WI38 (cell line): ENCODE results near the gene TMEM9.

ENCODE experiments used
- H3K4me3 ChIP-seq: 2 replicates; pipeline ENCODE4 v1.5.1; 2011; ENCODE audit warnings: low read depth, mild to moderate bottlenecking, control low read depth, low read length
- CTCF ChIP-seq: IDR thresholded peaks from 2 replicates; pipeline ENCODE4 v1.5.1; 2012; ENCODE audit warnings: low read depth, mild to moderate bottlenecking, control low read depth, low read length

Gene TMEM9

DNA sequence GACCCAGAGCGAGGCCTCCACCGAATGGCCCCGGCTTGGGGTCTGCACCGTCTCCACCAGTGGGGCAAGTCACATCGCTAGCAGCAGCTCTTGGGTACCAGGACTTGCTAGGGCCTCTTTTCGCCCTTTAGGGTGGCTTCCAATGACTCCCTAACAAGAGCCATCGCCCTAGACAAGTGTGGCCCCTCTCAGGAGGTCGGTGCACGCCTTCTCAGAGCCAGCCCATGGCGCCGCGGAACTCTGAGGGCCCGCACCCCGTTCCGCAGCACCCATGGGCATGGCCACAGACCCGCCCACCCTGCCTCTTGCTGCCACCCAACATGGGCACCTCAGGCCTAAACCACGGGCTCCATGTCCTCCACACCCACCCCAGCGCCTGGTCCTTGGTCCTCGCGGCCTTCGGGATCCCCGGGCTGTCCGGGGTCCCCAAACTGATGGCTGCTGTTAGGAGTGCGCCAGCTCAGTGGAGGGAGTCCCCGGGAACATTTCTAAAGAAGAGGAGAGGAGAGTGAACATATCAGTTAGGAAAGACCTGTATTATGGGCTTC, 38.8 kb downstream of the TMEM9 start:
- TF ChIP-seq CTCF, result no peak
- no peak overlapping the region for H3K4me3 ChIP-seq

GRCh38 chr1:201114245-201115131, 39.8 kb downstream of the TMEM9 start:
- peak; percentile 73 for TF ChIP-seq CTCF
- peak overlapping the region; percentile 57 for H3K4me3 ChIP-seq

GRCh38 chr1:201113451-201114244, 40.6 kb downstream of the TMEM9 start:
- TF ChIP-seq CTCF, result no peak
- peak overlapping the region; percentile 57 for H3K4me3 ChIP-seq

GRCh38 chr1:201112926-201113325, 41.3 kb downstream of the TMEM9 start:
- H3K4me3 ChIP-seq, result no peak overlapping the region

DNA sequence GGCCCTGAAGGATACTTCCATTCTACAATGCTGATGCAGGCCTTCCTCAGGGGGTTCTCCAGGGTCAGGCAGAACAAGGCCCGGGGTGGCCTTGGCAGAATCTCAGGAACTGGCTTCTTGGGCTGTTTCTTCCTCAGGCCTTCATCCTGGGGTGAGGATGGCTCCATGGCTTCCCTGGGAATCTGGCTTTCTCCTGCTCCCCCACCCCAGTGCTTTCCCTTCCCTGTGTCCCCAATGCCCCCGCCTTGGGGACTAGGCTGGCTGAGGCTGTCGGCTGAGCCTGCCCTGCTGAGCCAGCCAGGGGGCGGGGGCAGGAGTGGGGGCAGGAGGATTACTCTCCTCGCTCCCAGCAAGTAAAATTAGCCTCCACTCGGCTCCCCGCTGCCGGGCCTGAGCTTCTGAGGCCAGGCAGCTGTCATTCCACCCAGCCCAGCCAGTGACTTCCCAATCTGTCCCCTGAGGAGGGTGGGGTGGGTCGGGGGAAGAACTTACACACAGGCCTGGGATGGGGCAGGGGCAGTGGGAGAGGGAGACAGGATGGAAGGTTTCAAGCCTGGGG, 42.0 kb downstream of the TMEM9 start, which contains the start of gene CACNA1S:
Gene CACNA1S (minus strand): TSS at position 254 of the 559 bp plus-strand sequence. CDS start 87 bp downstream, at position 167.
- no peak within 1 kb of the TSS for H3K4me3 ChIP-seq
- TF ChIP-seq CTCF, result no peak

More at GRCh38 chr1:201112926-201113325, 41.3 kb downstream of the TMEM9 start:
- TF ChIP-seq CTCF, result no peak

DNA sequence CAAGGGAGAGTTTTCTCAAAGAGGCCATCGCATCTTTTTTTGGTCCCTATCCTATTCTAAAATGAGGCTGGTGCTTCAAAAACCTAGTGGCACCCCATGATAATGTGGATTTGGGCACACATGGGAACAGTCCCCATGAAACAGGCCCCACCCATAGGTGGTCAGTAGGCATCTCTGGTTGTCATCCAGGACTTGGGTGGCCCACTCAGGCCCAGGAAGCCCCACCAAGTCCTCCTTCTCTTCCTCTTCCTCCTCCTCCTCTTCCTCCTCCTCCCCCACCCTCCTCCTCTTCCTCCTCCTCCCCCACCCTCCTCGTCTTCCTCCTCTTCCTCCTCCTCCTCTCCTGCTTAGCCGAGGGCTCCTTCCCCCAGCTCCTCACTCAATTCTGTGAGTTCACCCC, 42.6 kb downstream of the TMEM9 start:
- no peak for TF ChIP-seq CTCF
- no peak overlapping the region for H3K4me3 ChIP-seq
